Uterus (tissue), 4 donors: Measurements from ENCODE around the gene KRT86. TPM values are rescaled to one million over a fixed set of nuclear protein-coding genes. Genes with fewer than 3 reads are reported as not detected.

Experiments used
- DNase-seq, 2 donors: peaks; one replicate each; pipeline ENCODE4 v3.0.0-alpha.2; 2019 to 2020
- H3K27ac ChIP-seq, 2 donors: fragments of 200-600 bp; sonication (generic); 1 replicate in 1 of 2; 2 replicates in 1 of 2; pipeline ENCODE4 v1.5.1; 2016 to 2018
- H3K27me3 ChIP-seq, 2 donors: fragments of 200-600 bp; sonication (generic); one replicate each; pipeline ENCODE4 v1.5.1; 2018 to 2019; ENCODE audit warnings: control low read depth in 1 of 2
- H3K36me3 ChIP-seq, 2 donors: fragments of 200-600 bp; sonication (generic); one replicate each; pipeline ENCODE4 v1.5.1; 2019; ENCODE audit warnings: control low read depth in 1 of 2
- H3K4me1 ChIP-seq, 2 donors: fragments of 200-600 bp; sonication (generic); one replicate each; pipeline ENCODE4 v1.5.1; 2018 to 2019; ENCODE audit warnings: control low read depth in 1 of 2
- H3K4me3 ChIP-seq, 2 donors: fragments of 200-600 bp; sonication (generic); 1 replicate in 1 of 2; 2 replicates in 1 of 2; pipeline ENCODE4 v1.5.1; 2018 to 2019; ENCODE audit warnings: mild to moderate bottlenecking in 1 of 2
- H3K9me3 ChIP-seq, 2 donors: fragments of 200-600 bp; sonication (generic); one replicate each; pipeline ENCODE4 v1.5.1; 2019; ENCODE audit warnings: control low read depth in 1 of 2
- CTCF ChIP-seq, 4 experiments: fragments of 200-600 bp in 2 of 4; fragments of 450-650 bp in 2 of 4; sonication (generic) in 2 of 4; IDR thresholded peaks; one replicate each; pipeline ENCODE4 v1.5.1; 2016 to 2019; ENCODE audit warnings: antibody characterized with exemption in 4 of 4, mild to moderate bottlenecking in 2 of 4, moderate library complexity in 1 of 4
- POLR2A ChIP-seq, 2 donors: fragments of 450-650 bp; IDR thresholded peaks; one replicate each; pipeline ENCODE4 v1.6.1; 2016; ENCODE audit warnings: antibody characterized with exemption in 2 of 2, mild to moderate bottlenecking in 1 of 2, moderate library complexity in 1 of 2
- intact Hi-C: fragments of 100-400 bp; cut with DNase I; formaldehyde crosslinking; loops from one replicate; pipeline ENCODE4 v1.15.1; 2023; ENCODE audit warnings: low total_unique reads
- total RNA-seq, 4 donors: library from RNA; depleted of rRNA in 3 of 4; stranded (reverse); fragments of >200 nt in 3 of 4; gene quantifications; one replicate each; pipeline versions ENCODE4 v1.1.0 to v1.2.4, GENCODE V29; 2014 to 2023
- donor health status: DM: yes; HTN: yes; CAD: no.

Gene KRT86
- total RNA-seq, 4 donors from 2014 or later: 0.35 TPM; not detected in 3

- H3K36me3 ChIP-seq: no peaks in the 10 kb centered on the region
- no peak for DNase-seq
Observed at GRCh38 chr12:52232203-52232673, 42.2 kb upstream of the KRT86 start.

DNA sequence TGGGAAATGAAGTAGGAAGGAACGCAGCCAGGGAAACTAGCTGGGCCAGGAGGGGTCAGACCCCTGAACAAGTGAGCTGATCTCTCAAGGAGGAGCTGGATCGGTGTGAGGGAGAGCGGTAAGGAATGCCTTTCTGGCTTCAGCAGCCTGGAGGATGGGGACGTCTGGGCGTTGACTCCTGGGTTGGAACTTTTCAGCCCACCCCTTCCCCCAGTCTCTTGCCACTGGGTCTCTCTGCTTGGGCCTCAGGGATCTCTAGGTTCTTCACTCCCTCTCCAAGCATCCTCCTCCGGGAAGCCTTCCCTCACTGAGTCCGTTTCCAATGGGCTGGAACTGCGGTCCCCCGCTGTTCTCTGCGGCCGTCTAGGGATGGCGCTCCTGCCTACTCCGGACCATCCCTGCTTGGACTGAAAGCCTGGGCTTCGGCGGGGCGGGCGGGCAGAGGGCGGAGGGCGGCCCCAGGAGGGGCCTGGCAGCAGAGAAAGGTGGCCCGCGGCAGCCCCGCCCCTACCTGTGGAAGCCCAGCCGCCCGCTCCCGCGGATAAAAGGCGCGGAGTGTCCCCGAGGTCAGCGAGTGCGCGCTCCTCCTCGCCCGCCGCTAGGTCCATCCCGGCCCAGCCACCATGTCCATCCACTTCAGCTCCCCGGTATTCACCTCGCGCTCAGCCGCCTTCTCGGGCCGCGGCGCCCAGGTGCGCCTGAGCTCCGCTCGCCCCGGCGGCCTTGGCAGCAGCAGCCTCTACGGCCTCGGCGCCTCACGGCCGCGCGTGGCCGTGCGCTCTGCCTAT, 41.6 kb upstream of the KRT86 start, which contains the start of gene KRT7:
TSS of gene KRT7 (plus strand) at position 570 of the 788 bp plus-strand sequence. CDS start at position 624, 54 bp downstream.
- intact Hi-C loops: no loop called here
- Histone ChIP-seq H3K27ac (no peak within 1 kb of the TSS), H3K4me1 (no peaks in the 10 kb centered on the region), H3K27me3 (peaks cover 0 to 3% of the 10 kb centered on the region in 2 donors), H3K4me3 (no peak within 1 kb of the TSS), H3K9me3 (no peaks in the 10 kb centered on the region), H3K36me3 (no peaks in the 10 kb centered on the region)
- TF ChIP-seq POLR2A (IDR thresholded peaks at IDR 0.05): peak in 1 of 2 donors; percentile 10
- TF ChIP-seq CTCF (IDR thresholded peaks at IDR 0.05): no peak
- no peak for DNase-seq

More at GRCh38 chr12:52232203-52232673, 42.2 kb upstream of the KRT86 start:
- H3K4me1 ChIP-seq: no peaks in the 10 kb centered on the region
- H3K27ac ChIP-seq: no peak overlapping the region
- H3K27me3 ChIP-seq: peaks cover 0 to 3% of the 10 kb centered on the region in 2 donors
- intact Hi-C loops: no loop called here
- no peak overlapping the region for H3K4me3 ChIP-seq
- TF ChIP-seq POLR2A (IDR thresholded peaks at IDR 0.05) (no peak), CTCF (IDR thresholded peaks at IDR 0.05) (no peak)
- H3K9me3 ChIP-seq: no peaks in the 10 kb centered on the region

DNA sequence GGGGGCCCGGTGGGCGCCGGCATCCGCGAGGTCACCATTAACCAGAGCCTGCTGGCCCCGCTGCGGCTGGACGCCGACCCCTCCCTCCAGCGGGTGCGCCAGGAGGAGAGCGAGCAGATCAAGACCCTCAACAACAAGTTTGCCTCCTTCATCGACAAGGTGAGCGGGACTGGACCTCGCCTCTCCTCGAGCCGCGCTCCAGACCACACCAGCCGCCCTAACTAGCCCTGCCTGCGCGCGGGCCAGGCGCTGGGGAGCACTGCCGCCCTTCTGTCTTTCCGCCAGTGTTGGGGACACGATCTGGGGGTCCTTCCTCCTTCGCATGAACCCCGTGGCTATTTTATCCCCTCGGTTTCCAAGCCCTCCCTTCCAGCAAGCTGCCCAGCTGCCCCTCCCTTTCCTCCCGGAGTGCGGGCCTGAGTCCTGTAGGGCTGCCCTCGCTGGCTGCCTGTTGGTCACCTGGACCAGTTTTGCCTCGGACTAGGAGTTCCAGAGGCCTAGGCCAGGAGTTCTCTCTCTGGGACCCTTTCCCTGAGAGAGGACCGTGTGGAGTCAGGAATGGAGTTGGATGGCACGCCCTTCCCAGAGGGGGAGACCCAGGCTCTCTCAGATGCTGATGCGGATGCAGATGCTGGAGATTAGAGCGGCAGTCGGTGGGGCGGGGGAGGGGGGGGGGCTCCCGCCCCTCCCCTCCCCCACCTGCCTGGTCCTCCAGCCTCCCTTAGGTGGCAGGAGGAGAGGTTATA, 40.8 kb upstream of the KRT86 start:
- DNase-seq: no peak
- Histone ChIP-seq H3K36me3 (no peaks in the 10 kb centered on the region), H3K27ac (no peak overlapping the region), H3K4me1 (no peaks in the 10 kb centered on the region), H3K27me3 (peaks cover 0 to 3% of the 10 kb centered on the region in 2 donors), H3K4me3 (no peak overlapping the region), H3K9me3 (no peaks in the 10 kb centered on the region)
- intact Hi-C loops: no loop called here
- TF ChIP-seq POLR2A (IDR thresholded peaks at IDR 0.05) (peak in 1 of 2 donors; percentile 0), CTCF (IDR thresholded peaks at IDR 0.05) (no peak)

- Histone ChIP-seq H3K27me3 (peaks cover 0 to 3% of the 10 kb centered on the region in 2 donors), H3K4me1 (no peaks in the 10 kb centered on the region), H3K4me3 (no peak overlapping the region), H3K27ac (no peak overlapping the region), H3K36me3 (no peaks in the 10 kb centered on the region), H3K9me3 (no peaks in the 10 kb centered on the region)
- intact Hi-C loops: no loop called here
- TF ChIP-seq CTCF (IDR thresholded peaks at IDR 0.05) (no peak), POLR2A (IDR thresholded peaks at IDR 0.05) (no peak)
- DNase-seq: no peak
Observed at GRCh38 chr12:52234223-52234810, 40.1 kb upstream of the KRT86 start.
